Aorta (tissue), 5 donors: ENCODE measurements around the gene CERT1. TPM values are rescaled to one million over a fixed set of nuclear protein-coding genes. Genes with fewer than 3 reads are reported as not detected.
"Not testable (repeated sequence)": the region's sequence is repeated elsewhere in the genome, so short reads cannot be mapped to it uniquely, and the experiment has no call there.

Experiments used
- ATAC-seq: fragments of 200-7000 bp; cut with Tn5 transposase; one replicate; pipeline ENCODE4 v1.9.1; 2022; ENCODE audit warnings: moderate library complexity; ENCODE audit not compliant: low FRiP score
- DNase-seq, 2 donors: peaks; one replicate each; pipeline ENCODE4 v3.0.0-alpha.2; 2020
- H3K27ac ChIP-seq, 2 donors: one replicate each; pipeline ENCODE4 v1.5.1; 2013; ENCODE audit warnings: low read length in 2 of 2, mild to moderate bottlenecking in 2 of 2, moderate library complexity in 2 of 2, control low read depth in 1 of 2, inconsistent platforms in 1 of 2, low read depth in 1 of 2
- H3K27me3 ChIP-seq, 2 donors: one replicate each; pipeline ENCODE4 v1.6.1; 2013; ENCODE audit warnings: control low read depth in 1 of 2, low read length in 1 of 2, mild to moderate bottlenecking in 1 of 2, moderate library complexity in 1 of 2; ENCODE audit not compliant: insufficient read depth in 2 of 2, control insufficient read depth in 1 of 2
- H3K36me3 ChIP-seq, 2 donors: one replicate each; pipeline ENCODE4 v1.6.1; 2013; ENCODE audit warnings: control low read depth in 1 of 2, low read length in 1 of 2, mild to moderate bottlenecking in 1 of 2; ENCODE audit not compliant: insufficient read depth in 2 of 2, control insufficient read depth in 1 of 2
- H3K4me1 ChIP-seq, 2 donors: one replicate each; pipeline ENCODE4 v1.6.1; 2013; ENCODE audit warnings: low read length in 2 of 2, control low read depth in 1 of 2, mild to moderate bottlenecking in 1 of 2, moderate library complexity in 1 of 2; ENCODE audit not compliant: insufficient read depth in 2 of 2, control insufficient read depth in 1 of 2
- H3K4me3 ChIP-seq, 2 donors: one replicate each; pipeline ENCODE4 v1.5.1; 2013; ENCODE audit warnings: low read length in 2 of 2, control low read depth in 1 of 2, mild to moderate bottlenecking in 1 of 2
- H3K9me3 ChIP-seq: one replicate; pipeline ENCODE4 v1.6.1; 2013; ENCODE audit warnings: mild to moderate bottlenecking, low read length; ENCODE audit not compliant: control insufficient read depth
- WGBS, 2 donors: extraction: QIAGEN DNeasy Blood & Tissue Kit; methylation state at CpG; one replicate each; pipeline ENCODE4 v1.1.7; 2013; 5-methylcytosine and 5-hydroxymethylcytosine counted together
- intact Hi-C, 2 donors: fragments of 100-400 bp; cut with DNase I; formaldehyde crosslinking; loops; one replicate each; pipeline versions ENCODE4 v1.14.2 to v1.15.0; 2022
- polyA plus RNA-seq, 2 donors: library from polyadenylated mRNA; stranded (reverse); fragments of 200-250 nt; gene quantifications; one replicate each; pipeline ENCODE4 v1.2.3, GENCODE V29; 2013
- total RNA-seq, 2 donors: library from RNA; stranded (reverse); fragmentation: NEBNext Ultra II Directional; extraction: Animal tissue kit (Norgen Biotek cat#: 25700); gene quantifications; one replicate each; pipeline ENCODE4 v1.2.1, GENCODE V29; 2021
- donor health status: healthy with polysubstance abuse.
- donor health status: Bipolar disorder and iron deficiency.
- donor health status: DM: no; HTN: no; CAD: no.
- donor health status: DM: no; HTN: no; CAD: no.
- donor health status: DM: yes; HTN: yes; CAD: no.

The CERT1 gene
- total and polyA plus RNA-seq, 4 donors: 14.5 to 41.7 (median 24.6) TPM

GRCh38 chr5:75507841-75508240, 3.6 kb downstream of the CERT1 start:
- intact Hi-C loops: no loop called here
- DNase-seq: no peak
- H3K27me3 ChIP-seq: no peaks in the 10 kb centered on the region
- no peaks in the 10 kb centered on the region for H3K9me3 ChIP-seq
- H3K4me3 ChIP-seq: no peak overlapping the region
- ATAC-seq: no peak
- H3K4me1 ChIP-seq: peaks cover 0 to 5% of the 10 kb centered on the region in 2 donors
- H3K36me3 ChIP-seq: no peaks in the 10 kb centered on the region
- no peak overlapping the region for H3K27ac ChIP-seq
- WGBS, 2 donors: 97 to 98% methylated on average over 1 of the region's 1 CpG

- H3K9me3 ChIP-seq, H3K27ac ChIP-seq, H3K36me3 ChIP-seq, H3K4me3 ChIP-seq, H3K4me1 ChIP-seq, ATAC-seq, intact Hi-C loops, H3K27me3 ChIP-seq, DNase-seq: not testable (repeated sequence)
- 89 to 90% methylated on average over 5 of the region's 5 CpGs for WGBS, 2 donors
Observed at GRCh38 chr5:75505112-75505511, 6.3 kb downstream of the CERT1 start.

- H3K9me3 ChIP-seq, DNase-seq, H3K27ac ChIP-seq, H3K4me3 ChIP-seq, ATAC-seq, intact Hi-C loops, H3K27me3 ChIP-seq, H3K36me3 ChIP-seq, H3K4me1 ChIP-seq: not testable (repeated sequence)
- WGBS, 2 donors: 100% methylated on average over 1 of the region's 1 CpG
Observed at GRCh38 chr5:75498875-75499274, 12.6 kb downstream of the CERT1 start.

GRCh38 chr5:75498208-75498777, 13.1 kb downstream of the CERT1 start:
- no peaks in the 10 kb centered on the region for H3K4me1 ChIP-seq
- H3K27me3 ChIP-seq: no peaks in the 10 kb centered on the region
- 98 to 100% methylated on average over 7 of the region's 7 CpGs for WGBS, 2 donors
- intact Hi-C loops: no loop called here
- no peaks in the 10 kb centered on the region for H3K36me3 ChIP-seq
- DNase-seq: no peak
- H3K4me3 ChIP-seq: no peak overlapping the region
- no peak for ATAC-seq
- no peaks in the 10 kb centered on the region for H3K9me3 ChIP-seq
- no peak overlapping the region for H3K27ac ChIP-seq

- Histone ChIP-seq H3K9me3 (no peaks in the 10 kb centered on the region), H3K4me3 (no peak overlapping the region), H3K27ac (no peak overlapping the region), H3K27me3 (no peaks in the 10 kb centered on the region), H3K4me1 (no peaks in the 10 kb centered on the region), H3K36me3 (no peaks in the 10 kb centered on the region)
- 91 to 95% methylated on average over 3 of the region's 3 CpGs for WGBS, 2 donors
- no peak for ATAC-seq
- intact Hi-C loops: no loop called here
- no peak for DNase-seq
Observed at GRCh38 chr5:75496026-75496425, 15.4 kb downstream of the CERT1 start.

GRCh38 chr5:75491621-75492020, 19.8 kb downstream of the CERT1 start:
- H3K9me3 ChIP-seq: no peaks in the 10 kb centered on the region
- intact Hi-C loops: no loop called here
- H3K4me3 ChIP-seq: no peak overlapping the region
- no peaks in the 10 kb centered on the region for H3K36me3 ChIP-seq
- no peak overlapping the region for H3K27ac ChIP-seq
- DNase-seq: no peak
- WGBS, 2 donors: 96 to 100% methylated on average over 2 of the region's 2 CpGs
- no peaks in the 10 kb centered on the region for H3K27me3 ChIP-seq
- no peaks in the 10 kb centered on the region for H3K4me1 ChIP-seq
- ATAC-seq: no peak

GRCh38 chr5:75489847-75490246, 21.6 kb downstream of the CERT1 start:
- DNase-seq, H3K4me1 ChIP-seq, H3K27me3 ChIP-seq, intact Hi-C loops, H3K9me3 ChIP-seq, ATAC-seq, H3K27ac ChIP-seq, H3K4me3 ChIP-seq, H3K36me3 ChIP-seq: not testable (repeated sequence)
- 97 to 99% methylated on average over 6 of the region's 6 CpGs for WGBS, 2 donors

GRCh38 chr5:75484605-75485004, 26.8 kb downstream of the CERT1 start:
- 8% methylated on average over 1 of the region's 1 CpG for WGBS, 2 donors
- intact Hi-C loops: no loop called here
- DNase-seq: no peak
- Histone ChIP-seq H3K27me3 (no peaks in the 10 kb centered on the region), H3K4me3 (no peak overlapping the region), H3K9me3 (no peaks in the 10 kb centered on the region), H3K36me3 (no peaks in the 10 kb centered on the region), H3K4me1 (peaks cover 0 to 3% of the 10 kb centered on the region in 2 donors), H3K27ac (no peak overlapping the region)
- no peak for ATAC-seq

- no peaks in the 10 kb centered on the region for H3K36me3 ChIP-seq
- no peaks in the 10 kb centered on the region for H3K27me3 ChIP-seq
- H3K27ac ChIP-seq: no peak overlapping the region
- H3K4me1 ChIP-seq: peaks cover 0 to 4% of the 10 kb centered on the region in 2 donors
- H3K9me3 ChIP-seq: no peaks in the 10 kb centered on the region
- ATAC-seq: no peak
- intact Hi-C loops: no loop called here
- DNase-seq: no peak
- 58 to 63% methylated on average over 3 of the region's 3 CpGs for WGBS, 2 donors
- no peak overlapping the region for H3K4me3 ChIP-seq
Observed at GRCh38 chr5:75482482-75482881, 28.9 kb downstream of the CERT1 start.
